HG02798 (cell line): ENCODE data around the gene PMEPA1.

ENCODE experiments used
- ATAC-seq: cut with Tn5 transposase; IDR thresholded peaks from one replicate; pipeline ENCODE4 v1.9.1; 2021; ENCODE audit warnings: mild to moderate bottlenecking; ENCODE audit not compliant: unreplicated experiment, poor library complexity

Gene PMEPA1

GRCh38 chr20:57680934-57681914 is 28.6 kb downstream of the PMEPA1 start:
- peak; percentile 25 for ATAC-seq

- peak; percentile 63 for ATAC-seq
Measured at GRCh38 chr20:57680131-57680716, 29.6 kb downstream of the PMEPA1 start.

- ATAC-seq: no peak
Measured at GRCh38 chr20:57679113-57679512, 30.7 kb downstream of the PMEPA1 start.

- no peak for ATAC-seq
Measured at GRCh38 chr20:57678340-57678739, 31.5 kb downstream of the PMEPA1 start.

GRCh38 chr20:57677584-57677982 is 32.2 kb downstream of the PMEPA1 start:
- ATAC-seq: no peak

- ATAC-seq: no peak
Measured at GRCh38 chr20:57676589-57677583, 32.9 kb downstream of the PMEPA1 start.

- ATAC-seq: no peak
Measured at GRCh38 chr20:57675773-57676172, 34.0 kb downstream of the PMEPA1 start.

GRCh38 chr20:57672953-57673575 is 36.8 kb downstream of the PMEPA1 start:
- no peak for ATAC-seq

GRCh38 chr20:57672164-57672563 is 37.7 kb downstream of the PMEPA1 start:
- no peak for ATAC-seq

- no peak for ATAC-seq
Measured at GRCh38 chr20:57671662-57672061, 38.2 kb downstream of the PMEPA1 start.

GRCh38 chr20:57671072-57671391 is 38.8 kb downstream of the PMEPA1 start:
- ATAC-seq: no peak

- ATAC-seq: no peak
Measured at GRCh38 chr20:57670288-57671071, 39.3 kb downstream of the PMEPA1 start.

- ATAC-seq: no peak
Measured at GRCh38 chr20:57669632-57670031, 40.2 kb downstream of the PMEPA1 start.

GRCh38 chr20:57667924-57668782 is 41.7 kb downstream of the PMEPA1 start:
- ATAC-seq: no peak

- ATAC-seq: no peak
Measured at GRCh38 chr20:57667388-57667787, 42.4 kb downstream of the PMEPA1 start.

GRCh38 chr20:57666834-57667157 is 43.0 kb downstream of the PMEPA1 start:
- no peak for ATAC-seq

GRCh38 chr20:57666106-57666833 is 43.5 kb downstream of the PMEPA1 start:
- ATAC-seq: no peak

- ATAC-seq: no peak
Measured at GRCh38 chr20:57665589-57665971, 44.2 kb downstream of the PMEPA1 start.
